ENCODE data around the gene DFFB. TPM values are rescaled to one million over a fixed set of nuclear protein-coding genes. Genes with fewer than 3 reads are reported as not detected.
"Not testable (repeated sequence)": the region's sequence is repeated elsewhere in the genome, so short reads cannot be mapped to it uniquely, and the experiment has no call there.

Gene DFFB, protein sequence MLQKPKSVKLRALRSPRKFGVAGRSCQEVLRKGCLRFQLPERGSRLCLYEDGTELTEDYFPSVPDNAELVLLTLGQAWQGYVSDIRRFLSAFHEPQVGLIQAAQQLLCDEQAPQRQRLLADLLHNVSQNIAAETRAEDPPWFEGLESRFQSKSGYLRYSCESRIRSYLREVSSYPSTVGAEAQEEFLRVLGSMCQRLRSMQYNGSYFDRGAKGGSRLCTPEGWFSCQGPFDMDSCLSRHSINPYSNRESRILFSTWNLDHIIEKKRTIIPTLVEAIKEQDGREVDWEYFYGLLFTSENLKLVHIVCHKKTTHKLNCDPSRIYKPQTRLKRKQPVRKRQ
- total RNA-seq (7.6 and 8.7 TPM in 2 replicates), polyA plus RNA-seq (5.8 and 6.4 TPM in 2 replicates), polyA minus RNA-seq (ENCODE audit: low replicate concordance) (2.1 and 2.8 TPM in 2 replicates)
- 3.5 and 4.1 TPM in 2 replicates for polyA plus RNA-seq (2012)

DNA sequence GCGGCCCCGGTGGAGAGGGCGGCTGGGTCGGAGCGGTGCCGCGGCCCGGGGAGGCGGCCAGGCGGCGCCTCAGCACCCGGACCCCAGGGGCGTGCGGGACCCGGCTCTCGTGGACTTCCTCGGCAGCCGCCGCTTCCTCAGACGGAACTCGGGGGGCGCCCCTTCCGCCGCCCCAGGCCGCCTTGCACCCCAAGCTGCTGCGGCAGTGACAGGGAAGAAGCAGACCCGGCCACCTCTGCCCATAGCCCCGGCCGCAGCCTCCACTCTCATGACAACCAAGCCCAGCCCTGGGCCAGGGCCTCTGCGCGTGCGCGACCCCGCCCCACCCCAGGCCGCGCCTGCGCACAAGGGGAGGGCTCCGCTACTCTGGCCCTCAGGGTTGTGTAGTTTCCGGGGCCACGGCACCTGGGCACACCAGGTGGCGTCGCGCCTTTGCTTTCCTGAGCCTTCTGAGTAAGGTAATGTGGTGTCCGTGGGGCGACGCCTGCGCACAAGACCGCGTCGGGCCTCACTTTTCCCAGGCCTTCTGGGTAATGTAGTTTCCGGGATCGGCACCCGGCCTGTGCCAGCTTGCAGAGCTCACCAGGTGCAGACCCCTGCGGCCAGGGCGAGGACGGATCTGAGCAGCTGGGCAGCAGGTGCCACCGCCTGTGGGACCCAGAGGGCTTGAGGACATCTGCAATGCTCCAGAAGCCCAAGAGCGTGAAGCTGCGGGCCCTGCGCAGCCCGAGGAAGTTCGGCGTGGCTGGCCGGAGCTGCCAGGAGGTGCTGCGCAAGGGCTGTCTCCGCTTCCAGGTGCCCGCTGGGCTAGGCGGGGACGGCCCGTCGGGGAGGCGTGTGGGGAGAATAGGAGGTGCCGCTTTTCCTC is at the start of gene DFFB, which contains the start of gene CEP104:
Gene DFFB (plus strand): TSS at position 554 of the 868 bp plus-strand sequence. CDS start 128 bp downstream, at position 682.
Gene CEP104 (minus strand): TSS at position 289 of the 868 bp plus-strand sequence. CDS start 4,804 bp downstream, outside the sequence.
- Histone ChIP-seq H3K36me3 (ENCODE audit: control insufficient read depth, insufficient read depth, low read length) (no peaks in the 10 kb centered on the region), H4K20me1 (ENCODE audit: control insufficient read depth, extremely low read depth, insufficient read depth, low read length) (no peaks in the 10 kb centered on the region), H3K4me2 (ENCODE audit: extremely low read depth, insufficient read depth, low read length) (peak within 1 kb of the TSS; percentile 81), H2AFZ (ENCODE audit: low read length) (peak within 1 kb of the TSS; percentile 94), H3K4me3 (replicated peaks in 1 of 4; ENCODE audit: control extremely low read depth in 1 of 4, insufficient read depth in 1 of 4, low read depth in 3 of 4, low read length in 4 of 4) (peak within 1 kb of the TSS; percentile 73 to 96 (median 82)), H3K9ac (ENCODE audit: insufficient read depth, low read length) (peak within 1 kb of the TSS; percentile 79), H3K4me1 (ENCODE audit: control insufficient read depth, extremely low read depth, insufficient read depth, low read length) (no peaks in the 10 kb centered on the region), H3K27ac (ENCODE audit: insufficient read depth, low read length) (peak within 1 kb of the TSS; percentile 64), H3K9me3 (ENCODE audit: control insufficient read depth, insufficient read depth, low read depth, low read length) (no peaks in the 10 kb centered on the region), H3K79me2 (ENCODE audit: control insufficient read depth, insufficient read depth, low read length) (peaks cover 14% of the 10 kb centered on the region), H3K27me3 (ENCODE audit: control insufficient read depth, insufficient read depth, low read length) (no peaks in the 10 kb centered on the region)
- peak; percentile 78 to 81 for DNase-seq (ENCODE audit: low read depth in 2 of 2)
- no peak for TF ChIP-seq EZH2 (IDR thresholded peaks at IDR 0.05; ENCODE audit: low read length, missing control alignments)
- TF ChIP-seq, protein P1, sequence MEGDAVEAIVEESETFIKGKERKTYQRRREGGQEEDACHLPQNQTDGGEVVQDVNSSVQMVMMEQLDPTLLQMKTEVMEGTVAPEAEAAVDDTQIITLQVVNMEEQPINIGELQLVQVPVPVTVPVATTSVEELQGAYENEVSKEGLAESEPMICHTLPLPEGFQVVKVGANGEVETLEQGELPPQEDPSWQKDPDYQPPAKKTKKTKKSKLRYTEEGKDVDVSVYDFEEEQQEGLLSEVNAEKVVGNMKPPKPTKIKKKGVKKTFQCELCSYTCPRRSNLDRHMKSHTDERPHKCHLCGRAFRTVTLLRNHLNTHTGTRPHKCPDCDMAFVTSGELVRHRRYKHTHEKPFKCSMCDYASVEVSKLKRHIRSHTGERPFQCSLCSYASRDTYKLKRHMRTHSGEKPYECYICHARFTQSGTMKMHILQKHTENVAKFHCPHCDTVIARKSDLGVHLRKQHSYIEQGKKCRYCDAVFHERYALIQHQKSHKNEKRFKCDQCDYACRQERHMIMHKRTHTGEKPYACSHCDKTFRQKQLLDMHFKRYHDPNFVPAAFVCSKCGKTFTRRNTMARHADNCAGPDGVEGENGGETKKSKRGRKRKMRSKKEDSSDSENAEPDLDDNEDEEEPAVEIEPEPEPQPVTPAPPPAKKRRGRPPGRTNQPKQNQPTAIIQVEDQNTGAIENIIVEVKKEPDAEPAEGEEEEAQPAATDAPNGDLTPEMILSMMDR (conservative IDR thresholded peaks at IDR 0.05 in 1 of 2, IDR thresholded peaks at IDR 0.05 in 1 of 2; ENCODE audit: low read depth in 1 of 2, low read length in 2 of 2), result no peak

DNA sequence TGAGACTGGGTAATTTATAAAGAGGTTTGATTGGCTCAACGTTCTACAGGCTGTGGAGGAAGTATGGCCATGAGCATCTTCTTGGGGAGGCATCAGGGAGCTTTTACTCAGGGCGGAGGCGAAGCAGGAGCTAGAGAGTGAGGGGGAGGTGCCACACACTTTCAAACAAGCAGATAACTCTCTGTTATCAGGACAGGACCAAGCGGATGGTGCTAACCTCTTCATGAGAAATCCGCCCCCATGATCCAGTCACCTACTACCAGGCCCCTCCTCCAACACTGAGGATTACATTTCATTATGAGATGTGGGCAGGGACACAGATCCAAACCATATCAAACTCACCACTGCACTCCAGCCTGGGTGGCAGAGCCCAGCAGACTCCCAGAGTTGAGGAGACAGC is 49.5 kb upstream of the DFFB start:
- Histone ChIP-seq H3K27me3 (ENCODE audit: control insufficient read depth, insufficient read depth, low read length) (peaks cover 2% of the 10 kb centered on the region), H3K4me3 (replicated peaks in 1 of 4; ENCODE audit: control extremely low read depth in 1 of 4, insufficient read depth in 1 of 4, low read depth in 3 of 4, low read length in 4 of 4) (no peak overlapping the region), H3K4me1 (ENCODE audit: control insufficient read depth, extremely low read depth, insufficient read depth, low read length) (no peaks in the 10 kb centered on the region), H4K20me1 (ENCODE audit: control insufficient read depth, extremely low read depth, insufficient read depth, low read length) (no peaks in the 10 kb centered on the region), H3K27ac (ENCODE audit: insufficient read depth, low read length) (no peak overlapping the region), H3K4me2 (ENCODE audit: extremely low read depth, insufficient read depth, low read length) (no peak overlapping the region), H3K9ac (ENCODE audit: insufficient read depth, low read length) (no peak overlapping the region), H3K36me3 (ENCODE audit: control insufficient read depth, insufficient read depth, low read length) (no peaks in the 10 kb centered on the region), H3K9me3 (ENCODE audit: control insufficient read depth, insufficient read depth, low read depth, low read length) (no peaks in the 10 kb centered on the region), H3K79me2 (ENCODE audit: control insufficient read depth, insufficient read depth, low read length) (no peaks in the 10 kb centered on the region), H2AFZ (ENCODE audit: low read length) (no peak overlapping the region)
- no peak for DNase-seq (ENCODE audit: low read depth in 2 of 2)
- TF ChIP-seq, protein P1 (conservative IDR thresholded peaks at IDR 0.05 in 1 of 2, IDR thresholded peaks at IDR 0.05 in 1 of 2; ENCODE audit: low read depth in 1 of 2, low read length in 2 of 2), result no peak
- TF ChIP-seq EZH2 (IDR thresholded peaks at IDR 0.05; ENCODE audit: low read length, missing control alignments), result no peak

DNA sequence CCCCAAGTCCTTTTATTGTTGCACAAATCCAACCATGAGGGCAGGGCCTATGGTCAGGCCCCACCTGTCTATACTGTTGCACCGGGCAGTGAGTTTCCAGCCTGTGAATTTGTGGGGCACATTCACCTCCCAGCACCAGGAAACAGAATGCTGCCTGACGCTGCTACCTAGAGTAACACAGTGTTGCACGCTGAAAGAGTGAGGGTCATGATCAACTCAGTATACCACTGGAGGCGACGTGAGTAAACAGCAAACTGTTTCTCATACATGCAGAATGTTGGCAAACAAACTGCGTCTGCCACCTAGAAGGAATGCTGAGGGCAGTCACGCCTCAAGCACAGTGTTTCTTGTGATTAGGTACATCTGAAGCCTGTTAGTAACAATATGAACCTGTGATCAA is 47.6 kb upstream of the DFFB start:
- H3K27ac ChIP-seq (ENCODE audit: insufficient read depth, low read length), result no peak overlapping the region
- H3K4me1 ChIP-seq (ENCODE audit: control insufficient read depth, extremely low read depth, insufficient read depth, low read length), result no peaks in the 10 kb centered on the region
- no peaks in the 10 kb centered on the region for H3K9me3 ChIP-seq (ENCODE audit: control insufficient read depth, insufficient read depth, low read depth, low read length)
- TF ChIP-seq, protein P1 (conservative IDR thresholded peaks at IDR 0.05 in 1 of 2, IDR thresholded peaks at IDR 0.05 in 1 of 2; ENCODE audit: low read depth in 1 of 2, low read length in 2 of 2), result no peak
- no peak for TF ChIP-seq EZH2 (IDR thresholded peaks at IDR 0.05; ENCODE audit: low read length, missing control alignments)
- H2AFZ ChIP-seq (ENCODE audit: low read length), result no peak overlapping the region
- no peaks in the 10 kb centered on the region for H4K20me1 ChIP-seq (ENCODE audit: control insufficient read depth, extremely low read depth, insufficient read depth, low read length)
- no peaks in the 10 kb centered on the region for H3K27me3 ChIP-seq (ENCODE audit: control insufficient read depth, insufficient read depth, low read length)
- H3K36me3 ChIP-seq (ENCODE audit: control insufficient read depth, insufficient read depth, low read length), result peaks cover under 1% of the 10 kb centered on the region
- DNase-seq (ENCODE audit: low read depth in 2 of 2), result no peak
- H3K4me2 ChIP-seq (ENCODE audit: extremely low read depth, insufficient read depth, low read length), result no peak overlapping the region
- H3K9ac ChIP-seq (ENCODE audit: insufficient read depth, low read length), result no peak overlapping the region
- no peak overlapping the region for H3K4me3 ChIP-seq (replicated peaks in 1 of 4; ENCODE audit: control extremely low read depth in 1 of 4, insufficient read depth in 1 of 4, low read depth in 3 of 4, low read length in 4 of 4)
- H3K79me2 ChIP-seq (ENCODE audit: control insufficient read depth, insufficient read depth, low read length), result no peaks in the 10 kb centered on the region

DNA sequence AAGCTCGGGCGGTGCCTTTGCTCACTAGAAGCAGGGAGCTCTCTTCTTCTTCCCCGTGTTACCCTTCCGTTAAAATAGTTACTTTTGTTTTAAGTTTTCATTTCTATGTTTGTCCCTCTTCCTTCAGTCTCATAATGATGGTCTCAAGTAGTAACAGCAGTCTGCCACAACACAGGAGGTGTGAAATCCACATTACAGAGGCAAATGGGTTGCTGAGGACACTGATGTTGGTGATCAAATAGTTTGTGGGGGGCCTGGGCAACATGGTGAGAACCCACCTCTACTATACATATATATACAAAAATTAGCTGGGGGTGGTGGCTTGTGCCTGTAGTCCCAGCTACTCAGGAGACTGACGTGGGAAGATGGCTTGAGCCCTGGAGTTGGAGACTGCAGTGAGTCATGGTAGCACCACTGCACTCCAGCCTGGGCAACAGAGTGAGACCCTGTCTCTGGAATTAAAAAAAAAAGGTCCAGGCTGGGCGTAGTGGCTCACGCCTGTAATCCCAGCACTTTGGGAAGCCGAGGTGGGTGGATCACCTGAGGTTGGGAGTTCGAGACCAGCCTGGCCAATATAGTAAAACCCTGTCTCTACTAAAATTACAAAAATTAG is 47.0 kb upstream of the DFFB start:
- not testable (repeated sequence) for H3K9ac ChIP-seq (ENCODE audit: insufficient read depth, low read length); H3K9me3 ChIP-seq (ENCODE audit: control insufficient read depth, insufficient read depth, low read depth, low read length); DNase-seq (ENCODE audit: low read depth in 2 of 2); H3K79me2 ChIP-seq (ENCODE audit: control insufficient read depth, insufficient read depth, low read length); H2AFZ ChIP-seq (ENCODE audit: low read length); H3K36me3 ChIP-seq (ENCODE audit: control insufficient read depth, insufficient read depth, low read length); H4K20me1 ChIP-seq (ENCODE audit: control insufficient read depth, extremely low read depth, insufficient read depth, low read length); H3K27ac ChIP-seq (ENCODE audit: insufficient read depth, low read length); H3K4me2 ChIP-seq (ENCODE audit: extremely low read depth, insufficient read depth, low read length); H3K27me3 ChIP-seq (ENCODE audit: control insufficient read depth, insufficient read depth, low read length); H3K4me1 ChIP-seq (ENCODE audit: control insufficient read depth, extremely low read depth, insufficient read depth, low read length); H3K4me3 ChIP-seq (replicated peaks in 1 of 4; ENCODE audit: control extremely low read depth in 1 of 4, insufficient read depth in 1 of 4, low read depth in 3 of 4, low read length in 4 of 4)

Data from fibroblast of lung (primary cell).